ENCODE results near the gene STEAP2.

STEAP2 gene

DNA sequence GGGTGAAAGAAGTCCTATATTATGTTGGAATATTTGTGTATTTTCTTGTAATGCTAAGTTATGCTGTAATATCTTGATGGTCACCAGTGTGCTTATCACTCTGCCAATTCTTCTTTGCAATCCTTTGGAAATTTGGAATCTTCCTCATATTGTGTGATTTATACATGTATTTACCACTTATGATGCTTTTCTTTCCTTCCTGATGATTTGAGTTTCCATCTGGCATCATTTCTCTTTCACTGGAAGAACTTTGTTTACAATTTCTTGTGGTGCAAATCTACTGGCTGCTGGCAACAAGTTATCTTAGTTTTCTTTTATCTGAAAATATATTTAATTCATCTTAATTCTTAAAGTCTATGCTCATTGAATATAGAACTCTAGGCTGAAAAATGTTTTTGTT, 62.6 kb downstream of the STEAP2 start:
- no peak for FAIRE-seq

DNA sequence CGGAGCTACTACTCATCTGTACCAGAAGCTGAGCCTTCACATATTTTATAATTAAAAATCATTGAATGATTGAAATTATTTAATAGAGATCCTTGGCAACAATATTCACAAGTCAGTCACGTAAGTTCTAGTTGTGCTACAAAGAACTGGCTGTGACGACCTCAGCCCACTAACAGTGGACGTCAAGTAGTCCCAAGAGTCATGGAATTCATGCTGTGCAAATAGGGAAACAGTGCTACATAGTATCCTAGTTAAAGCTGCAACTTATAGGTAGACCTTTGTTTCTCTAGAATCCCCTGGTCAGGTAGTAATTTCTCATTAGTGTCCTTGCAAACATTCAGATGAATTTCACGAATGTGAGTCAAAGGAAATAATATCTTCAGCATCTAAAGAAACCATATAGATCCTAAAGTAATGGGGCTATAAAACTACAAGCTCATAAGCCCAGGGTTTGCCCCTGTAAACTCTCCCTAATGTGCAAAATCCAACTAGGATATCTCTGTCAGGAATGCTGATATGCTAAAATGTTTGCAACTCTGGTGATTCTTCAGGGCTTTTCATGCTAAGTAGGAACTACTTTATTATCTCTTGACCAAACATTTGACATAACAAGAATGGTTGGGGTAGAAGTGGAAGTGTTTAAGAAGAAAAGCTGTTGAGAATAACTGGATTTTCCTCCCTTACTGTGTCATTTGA, 64.6 kb downstream of the STEAP2 start:
- no peak for FAIRE-seq
